SU-DHL-6 (cell line): ENCODE data around the gene PRMT3.

Experiments used
- H2AFZ ChIP-seq: fragments of 200-600 bp; sonication (generic); 2 replicates; pipeline ENCODE4 v1.6.1; 2014; ENCODE audit warnings: low read depth, mild to moderate bottlenecking, moderate library complexity, mixed read lengths, antibody characterized with exemption, low read length; ENCODE audit not compliant: severe bottlenecking
- H3F3A ChIP-seq: fragments of 200-600 bp; shearing (Covaris generic); 2 replicates; pipeline ENCODE4 v1.6.0; 2016; ENCODE audit warnings: antibody characterized with exemption, mild to moderate bottlenecking; ENCODE audit not compliant: insufficient read depth
- H3K27ac ChIP-seq: fragments of 200-600 bp; sonication (generic); 2 replicates; pipeline ENCODE4 v1.5.1; 2016; ENCODE audit warnings: low read depth, mild to moderate bottlenecking, low read length, moderate library complexity, mixed read lengths
- H3K27me3 ChIP-seq: fragments of 200-600 bp; sonication (generic), shearing (Covaris generic); 2 replicates; pipeline ENCODE4 v1.6.0; 2014; ENCODE audit warnings: mild to moderate bottlenecking, low read length
- H3K36me3 ChIP-seq: fragments of 200-600 bp; sonication (generic); 2 replicates; pipeline ENCODE4 v1.6.1; 2014; ENCODE audit warnings: mild to moderate bottlenecking, low read length, mixed read lengths
- H3K4me2 ChIP-seq: fragments of 300-600, 200-600 bp; shearing (Covaris generic), sonication (generic); 2 replicates; pipeline ENCODE4 v1.6.0; 2014; ENCODE audit warnings: low read length, low read depth, mild to moderate bottlenecking; ENCODE audit not compliant: poor library complexity, severe bottlenecking
- H3K4me3 ChIP-seq: fragments of 200-600 bp; sonication (generic); 2 replicates; pipeline ENCODE4 v1.5.1; 2014; ENCODE audit warnings: antibody characterized with exemption, low read length, mild to moderate bottlenecking, mixed read lengths; ENCODE audit not compliant: insufficient read depth, poor library complexity, severe bottlenecking
- H3K79me2 ChIP-seq: fragments of 200-600 bp; sonication (generic); 2 replicates; pipeline ENCODE4 v1.6.1; 2014; ENCODE audit warnings: mild to moderate bottlenecking, low read length, moderate library complexity; ENCODE audit not compliant: insufficient read depth
- H3K9ac ChIP-seq: fragments of 200-600 bp; sonication (generic); 2 replicates; pipeline ENCODE4 v1.7.0; 2014; ENCODE audit warnings: mild to moderate bottlenecking, low read length
- H3K9me2 ChIP-seq: fragments of 200-600 bp; sonication (generic); replicated peaks from 2 replicates; pipeline ENCODE4 v1.6.1; 2014; ENCODE audit warnings: low read length; ENCODE audit not compliant: insufficient read depth
- H3K9me3 ChIP-seq: fragments of 200-600 bp; sonication (generic); 2 replicates; pipeline ENCODE4 v1.6.1; 2014; ENCODE audit warnings: low read length, mixed read lengths; ENCODE audit not compliant: insufficient read depth
- H4K20me1 ChIP-seq: fragments of 200-600 bp; sonication (generic); 2 replicates; pipeline ENCODE4 v1.6.1; 2014; ENCODE audit warnings: low read depth, mild to moderate bottlenecking, antibody characterized with exemption, low read length, moderate library complexity, mixed read lengths
- EZH2phosphoT487 ChIP-seq: fragments of 200-600 bp; sonication (generic), shearing (Covaris generic); conservative IDR thresholded peaks from 2 replicates; pipeline ENCODE4 v1.6.1; 2018; ENCODE audit warnings: mild to moderate bottlenecking, antibody characterized with exemption, low read length, moderate library complexity, mixed read lengths
- TF ChIP-seq, protein P1 (sequence below): fragments of 200-600 bp; sonication (generic); IDR thresholded peaks from one replicate; pipeline ENCODE4 v1.5.1; 2017; ENCODE audit warnings: antibody characterized with exemption, mild to moderate bottlenecking, low read length, moderate library complexity; ENCODE audit not compliant: insufficient read depth, poor library complexity, severe bottlenecking

Gene PRMT3

DNA sequence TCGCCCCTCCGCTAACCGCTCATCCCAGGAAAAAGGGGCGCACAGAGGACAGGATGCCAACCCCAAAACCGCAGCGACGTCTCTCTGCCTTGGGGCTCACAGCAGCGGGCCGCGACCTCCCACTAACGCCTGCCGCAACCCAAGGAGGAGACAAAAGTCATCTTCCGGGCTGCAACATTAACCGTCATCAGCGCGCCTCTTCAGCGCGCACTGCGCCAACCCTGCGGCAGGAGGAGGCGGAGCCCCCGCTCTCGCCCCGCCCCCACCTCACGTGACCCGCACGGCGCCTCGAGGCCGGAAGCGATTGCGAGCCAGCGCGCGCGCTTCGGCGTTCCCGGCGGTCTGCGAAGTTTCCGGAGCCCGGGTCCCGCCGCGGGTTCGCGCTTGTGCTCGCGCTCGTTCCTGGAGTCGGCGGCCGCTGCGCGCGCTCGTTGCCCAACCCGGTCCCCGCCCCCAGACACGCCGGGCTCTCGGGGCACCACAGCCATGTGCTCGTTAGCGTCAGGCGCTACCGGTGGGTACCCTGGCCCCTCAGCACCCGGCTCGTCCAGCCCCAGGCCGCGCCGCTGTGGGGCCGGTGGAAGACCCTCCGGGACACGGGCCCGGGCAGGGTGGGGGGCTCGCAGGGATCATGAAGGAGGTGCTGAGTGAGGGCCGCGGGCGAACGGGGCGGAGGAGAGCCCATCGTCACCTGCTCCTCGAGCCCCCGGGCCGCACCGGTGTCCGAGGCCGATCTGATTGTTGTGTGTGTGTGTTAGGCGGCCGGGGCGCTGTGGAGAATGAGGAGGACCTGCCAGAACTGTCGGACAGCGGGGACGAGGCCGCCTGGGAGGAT is at the start of gene PRMT3:
Gene PRMT3, plus strand, starts transcription at position 456 of the 835 bp plus-strand sequence. Its CDS starts 31 bp downstream, at position 487.
- peaks cover 33% of the 10 kb centered on the region for H3K79me2 ChIP-seq
- no peaks in the 10 kb centered on the region for H3K9me2 ChIP-seq
- 0 out of 2 replicates have a peak, but pooled peaks cover 5% of the 10 kb centered on the region for H3F3A ChIP-seq
- peaks cover 9% of the 10 kb centered on the region for H3K36me3 ChIP-seq
- H3K9me3 ChIP-seq = no peaks in the 10 kb centered on the region
- H3K9ac ChIP-seq = peak within 1 kb of the TSS; percentile 94
- no peaks in the 10 kb centered on the region for H4K20me1 ChIP-seq
- H3K27me3 ChIP-seq = no peaks in the 10 kb centered on the region
- peak within 1 kb of the TSS; percentile 81 for H3K4me2 ChIP-seq
- H2AFZ ChIP-seq = peak within 1 kb of the TSS; percentile 46
- peak within 1 kb of the TSS; percentile 85 for H3K27ac ChIP-seq
- TF ChIP-seq, protein P1, sequence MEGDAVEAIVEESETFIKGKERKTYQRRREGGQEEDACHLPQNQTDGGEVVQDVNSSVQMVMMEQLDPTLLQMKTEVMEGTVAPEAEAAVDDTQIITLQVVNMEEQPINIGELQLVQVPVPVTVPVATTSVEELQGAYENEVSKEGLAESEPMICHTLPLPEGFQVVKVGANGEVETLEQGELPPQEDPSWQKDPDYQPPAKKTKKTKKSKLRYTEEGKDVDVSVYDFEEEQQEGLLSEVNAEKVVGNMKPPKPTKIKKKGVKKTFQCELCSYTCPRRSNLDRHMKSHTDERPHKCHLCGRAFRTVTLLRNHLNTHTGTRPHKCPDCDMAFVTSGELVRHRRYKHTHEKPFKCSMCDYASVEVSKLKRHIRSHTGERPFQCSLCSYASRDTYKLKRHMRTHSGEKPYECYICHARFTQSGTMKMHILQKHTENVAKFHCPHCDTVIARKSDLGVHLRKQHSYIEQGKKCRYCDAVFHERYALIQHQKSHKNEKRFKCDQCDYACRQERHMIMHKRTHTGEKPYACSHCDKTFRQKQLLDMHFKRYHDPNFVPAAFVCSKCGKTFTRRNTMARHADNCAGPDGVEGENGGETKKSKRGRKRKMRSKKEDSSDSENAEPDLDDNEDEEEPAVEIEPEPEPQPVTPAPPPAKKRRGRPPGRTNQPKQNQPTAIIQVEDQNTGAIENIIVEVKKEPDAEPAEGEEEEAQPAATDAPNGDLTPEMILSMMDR = no peak
- TF ChIP-seq EZH2phosphoT487 = no peak
- peak within 1 kb of the TSS; percentile 84 for H3K4me3 ChIP-seq

DNA sequence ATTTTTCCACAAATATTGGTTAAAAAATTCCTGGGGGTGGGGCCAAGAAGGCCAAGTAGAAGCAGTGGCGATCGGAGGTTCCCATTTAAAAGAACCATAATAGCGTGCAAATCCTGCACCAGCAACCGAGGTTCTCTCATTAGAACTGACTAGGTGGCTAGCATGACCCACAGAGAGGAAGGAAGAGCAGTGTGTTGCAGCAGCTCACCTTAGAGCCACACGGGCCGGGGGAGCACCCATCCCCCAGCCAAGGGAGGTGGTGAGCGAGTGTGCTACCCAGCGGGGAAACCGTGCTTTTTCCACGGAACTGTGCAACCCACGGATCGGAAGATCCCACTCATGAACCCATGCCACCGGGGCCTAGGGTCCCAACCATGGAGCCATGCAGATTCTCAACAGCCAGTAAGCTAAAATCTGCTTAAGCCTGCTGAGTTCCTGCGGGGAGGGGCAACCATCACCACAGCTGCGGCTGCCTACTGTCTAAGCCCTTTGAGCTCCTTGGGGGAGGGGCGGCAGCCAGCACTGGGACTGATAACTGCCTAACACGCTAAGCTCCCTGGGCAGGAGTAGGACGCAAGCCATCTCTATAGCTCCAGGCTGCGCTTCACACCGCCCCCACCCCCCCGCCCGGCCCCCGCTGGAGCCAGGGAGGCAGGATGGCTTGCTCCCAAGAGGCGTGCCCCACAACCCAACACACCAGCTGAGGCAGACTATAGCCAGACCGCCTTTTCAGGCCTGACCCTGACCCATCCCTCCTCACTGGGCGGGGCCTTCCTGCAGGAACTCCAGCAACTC is 45.0 kb upstream of the PRMT3 start:
- Histone ChIP-seq H3K4me2 (no peak overlapping the region), H3K9me2 (no peaks in the 10 kb centered on the region), H4K20me1 (no peaks in the 10 kb centered on the region), H3K9ac (no peak overlapping the region), H3K9me3 (no peaks in the 10 kb centered on the region), H3K79me2 (no peaks in the 10 kb centered on the region), H3K27ac (no peak overlapping the region), H3F3A (no peaks in the 10 kb centered on the region), H2AFZ (no peak overlapping the region), H3K4me3 (no peak overlapping the region), H3K27me3 (no peaks in the 10 kb centered on the region), H3K36me3 (no peaks in the 10 kb centered on the region)
- TF ChIP-seq, protein P1 = no peak
- TF ChIP-seq EZH2phosphoT487 = no peak

DNA sequence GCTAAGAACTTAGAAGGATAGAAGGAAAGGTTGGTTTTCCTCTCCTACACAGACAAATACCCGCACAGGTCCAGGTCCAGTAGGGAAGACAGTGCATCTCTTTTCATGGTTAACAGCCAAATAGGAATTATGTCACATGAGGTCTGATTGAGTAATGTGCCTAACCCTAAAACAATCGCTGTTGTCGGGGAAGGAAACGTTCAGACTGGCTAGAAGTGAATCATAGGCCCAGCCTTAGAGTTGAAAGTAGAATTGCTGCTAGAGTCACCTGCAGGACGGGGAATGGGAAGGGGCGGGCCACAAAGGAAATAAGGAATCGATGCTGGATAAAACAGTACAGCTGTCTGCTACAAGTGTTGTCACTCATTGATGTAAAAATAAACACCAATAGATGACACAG is 36.4 kb upstream of the PRMT3 start:
- Histone ChIP-seq H3K27me3 (no peaks in the 10 kb centered on the region), H3K9me2 (no peaks in the 10 kb centered on the region), H4K20me1 (no peaks in the 10 kb centered on the region), H3F3A (no peaks in the 10 kb centered on the region), H3K9ac (no peak overlapping the region), H3K9me3 (no peaks in the 10 kb centered on the region), H3K4me3 (no peak overlapping the region), H3K4me2 (no peak overlapping the region), H3K36me3 (no peaks in the 10 kb centered on the region), H2AFZ (no peak overlapping the region), H3K27ac (no peak overlapping the region), H3K79me2 (no peaks in the 10 kb centered on the region)
- TF ChIP-seq EZH2phosphoT487 = no peak
- TF ChIP-seq, protein P1 = no peak
